Trophoblast cell (in vitro differentiated cells and primary cell): ENCODE results near the gene GLP2R.

Source experiments
- DNase-seq, 2 donors: peaks; one replicate each; pipeline ENCODE4 v3.0.0-alpha.2; 2016
- H2AFZ ChIP-seq: 2 replicates; pipeline ENCODE4 v1.6.1; 2013; ENCODE audit warnings: low read length, moderate library complexity, mild to moderate bottlenecking; ENCODE audit not compliant: insufficient read depth, poor library complexity
- H2AK5ac ChIP-seq: 2 replicates; pipeline ENCODE4 v1.6.1; 2013; ENCODE audit warnings: mild to moderate bottlenecking, low read length
- H2BK120ac ChIP-seq: 2 replicates; pipeline ENCODE4 v1.6.1; 2013; ENCODE audit warnings: low read length, mild to moderate bottlenecking, moderate library complexity; ENCODE audit not compliant: insufficient read depth, poor library complexity
- H2BK12ac ChIP-seq: 2 replicates; pipeline ENCODE4 v1.6.1; 2013; ENCODE audit warnings: mild to moderate bottlenecking, low read length, moderate library complexity
- H2BK5ac ChIP-seq: 2 replicates; pipeline ENCODE4 v1.6.1; 2013; ENCODE audit warnings: low read length, low read depth, moderate library complexity, mild to moderate bottlenecking; ENCODE audit not compliant: poor library complexity
- H3K14ac ChIP-seq: 2 replicates; pipeline ENCODE4 v1.6.1; 2013; ENCODE audit warnings: mild to moderate bottlenecking, low read length
- H3K18ac ChIP-seq: 2 replicates; pipeline ENCODE4 v1.6.1; 2013; ENCODE audit warnings: mild to moderate bottlenecking, low read length
- H3K23ac ChIP-seq: 2 replicates; pipeline ENCODE4 v1.6.1; 2013; ENCODE audit warnings: low read length
- H3K27ac ChIP-seq: 2 replicates; pipeline ENCODE4 v1.5.1; 2013; ENCODE audit warnings: low read depth, mild to moderate bottlenecking, inconsistent platforms, low read length, moderate library complexity
- H3K27me3 ChIP-seq: 2 replicates; pipeline ENCODE4 v1.6.1; 2013; ENCODE audit warnings: inconsistent platforms, mild to moderate bottlenecking, low read length, moderate library complexity; ENCODE audit not compliant: insufficient read depth
- H3K36me3 ChIP-seq, 2 experiments: 1 replicate in 1 of 2; 2 replicates in 1 of 2; pipeline ENCODE4 v1.6.1; 2013; ENCODE audit warnings: low read length in 2 of 2, mild to moderate bottlenecking in 2 of 2, moderate library complexity in 1 of 2; ENCODE audit not compliant: insufficient read depth in 2 of 2, control insufficient read depth in 1 of 2
- H3K4ac ChIP-seq: 2 replicates; pipeline ENCODE4 v1.6.1; 2013; ENCODE audit warnings: low read depth, mild to moderate bottlenecking, low read length, moderate library complexity
- H3K4me1 ChIP-seq, 2 experiments: 1 replicate in 1 of 2; 2 replicates in 1 of 2; pipeline ENCODE4 v1.6.1; 2013; ENCODE audit warnings: low read length in 2 of 2, mild to moderate bottlenecking in 2 of 2, moderate library complexity in 1 of 2; ENCODE audit not compliant: insufficient read depth in 2 of 2, control insufficient read depth in 1 of 2
- H3K4me2 ChIP-seq: 2 replicates; pipeline ENCODE4 v1.6.1; 2013; ENCODE audit warnings: inconsistent platforms, mild to moderate bottlenecking, low read length, moderate library complexity
- H3K4me3 ChIP-seq: 2 replicates; pipeline ENCODE4 v1.5.1; 2013; ENCODE audit warnings: mild to moderate bottlenecking, low read depth, low read length, inconsistent platforms
- H3K79me1 ChIP-seq: one replicate; pipeline ENCODE4 v1.6.1; 2013; ENCODE audit warnings: low read length
- H3K79me2 ChIP-seq: 2 replicates; pipeline ENCODE4 v1.6.1; 2013; ENCODE audit warnings: low read length, mild to moderate bottlenecking; ENCODE audit not compliant: control insufficient read depth, insufficient read depth, poor library complexity
- H3K9ac ChIP-seq: 2 replicates; pipeline ENCODE4 v1.6.1; 2013; ENCODE audit warnings: mild to moderate bottlenecking, low read length
- H3K9me3 ChIP-seq: 2 replicates; pipeline ENCODE4 v1.6.1; 2013; ENCODE audit warnings: low read depth, mild to moderate bottlenecking, control low read depth, inconsistent platforms, low read length; ENCODE audit not compliant: insufficient read depth
- H4K12ac ChIP-seq: 2 replicates; pipeline ENCODE4 v1.6.1; 2013; ENCODE audit warnings: low read depth, mild to moderate bottlenecking, low read length, moderate library complexity
- H4K8ac ChIP-seq: 2 replicates; pipeline ENCODE4 v1.6.1; 2013; ENCODE audit warnings: low read depth, mild to moderate bottlenecking, low read length, moderate library complexity
- H4K91ac ChIP-seq: one replicate; pipeline ENCODE4 v1.6.1; 2013; ENCODE audit warnings: low read depth, mild to moderate bottlenecking, low read length, moderate library complexity
- whole genome bisulfite sequencing: extraction: QIAGEN DNeasy Blood & Tissue Kit; methylation state at CpG from one replicate; pipeline ENCODE4 v1.1.7; 2013; ENCODE audit warnings: missing lambda C conversion rate; ENCODE audit not compliant: insufficient read length, insufficient coverage; ENCODE audit errors: extremely low coverage; 5-methylcytosine and 5-hydroxymethylcytosine counted together

GLP2R gene

GRCh38 chr17:9878356-9878755, 52.6 kb downstream of the GLP2R start:
- no peak overlapping the region for H3K4me2 ChIP-seq
- no peaks in the 10 kb centered on the region for H3K9me3 ChIP-seq
- H3K27ac ChIP-seq, result no peak overlapping the region
- H3K18ac ChIP-seq, result no peak overlapping the region
- no peak overlapping the region for H2AK5ac ChIP-seq
- H4K12ac ChIP-seq, result no peak overlapping the region
- no peaks in the 10 kb centered on the region for H3K79me1 ChIP-seq
- no peak overlapping the region for H3K14ac ChIP-seq
- no peak overlapping the region for H3K23ac ChIP-seq
- H4K8ac ChIP-seq, result no peak overlapping the region
- H2BK12ac ChIP-seq, result no peak overlapping the region
- H3K9ac ChIP-seq, result no peak overlapping the region
- no CpG with 5 or more reads among the region's 3 CpGs for WGBS
- no peaks in the 10 kb centered on the region for H3K4me1 ChIP-seq
- H4K91ac ChIP-seq, result no peak overlapping the region
- no peaks in the 10 kb centered on the region for H3K27me3 ChIP-seq
- H3K4ac ChIP-seq, result no peak overlapping the region
- H2BK120ac ChIP-seq, result no peak overlapping the region
- no peaks in the 10 kb centered on the region for H3K36me3 ChIP-seq
- H3K4me3 ChIP-seq, result no peak overlapping the region
- no peaks in the 10 kb centered on the region for H3K79me2 ChIP-seq
- no peak for DNase-seq
- H2AFZ ChIP-seq, result no peak overlapping the region
- no peak overlapping the region for H2BK5ac ChIP-seq

- Histone ChIP-seq H3K23ac (no peak overlapping the region), H3K27ac (no peak overlapping the region), H3K4me3 (no peak overlapping the region), H2AFZ (no peak overlapping the region), H3K9me3 (no peaks in the 10 kb centered on the region), H4K12ac (no peak overlapping the region), H3K27me3 (no peaks in the 10 kb centered on the region), H3K4me1 (no peaks in the 10 kb centered on the region), H3K4me2 (no peak overlapping the region), H3K18ac (no peak overlapping the region), H3K36me3 (no peaks in the 10 kb centered on the region), H4K91ac (no peak overlapping the region), H3K14ac (no peak overlapping the region), H2AK5ac (no peak overlapping the region), H2BK5ac (no peak overlapping the region), H3K79me2 (no peaks in the 10 kb centered on the region), H3K79me1 (no peaks in the 10 kb centered on the region), H2BK12ac (no peak overlapping the region), H2BK120ac (no peak overlapping the region), H3K9ac (no peak overlapping the region), H4K8ac (no peak overlapping the region), H3K4ac (no peak overlapping the region)
- DNase-seq, result peak in 1 of 2 donors; percentile 23
- no CpG with 5 or more reads among the region's 8 CpGs for WGBS
Observed at GRCh38 chr17:9878786-9879525, 53.2 kb downstream of the GLP2R start.

DNA sequence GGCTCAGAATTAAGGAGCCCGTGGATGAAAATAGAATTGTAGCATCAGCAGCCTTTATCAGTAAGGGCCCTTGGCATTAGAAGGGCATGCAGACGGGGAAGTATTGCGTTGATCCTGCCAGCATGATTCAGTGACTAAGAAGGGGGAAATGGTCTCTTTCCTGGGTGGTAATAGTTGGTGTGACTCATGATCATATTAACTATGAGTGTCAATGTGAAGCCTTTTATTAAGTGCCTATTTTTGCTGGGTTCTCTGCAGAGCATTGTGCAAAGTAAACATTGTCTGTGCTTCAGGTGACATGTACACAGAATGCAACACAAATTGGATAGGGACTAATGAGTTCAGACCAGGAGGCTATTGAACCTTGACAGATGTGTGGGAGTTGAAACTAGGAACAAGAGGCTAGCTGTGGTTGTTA, 54.9 kb downstream of the GLP2R start:
- no peak overlapping the region for H2BK120ac ChIP-seq
- H2BK5ac ChIP-seq, result no peak overlapping the region
- no peak overlapping the region for H3K4ac ChIP-seq
- no peaks in the 10 kb centered on the region for H3K27me3 ChIP-seq
- H3K36me3 ChIP-seq, result no peaks in the 10 kb centered on the region
- peak in 1 of 2 donors; percentile 31 for DNase-seq
- H3K4me1 ChIP-seq, result no peaks in the 10 kb centered on the region
- H3K23ac ChIP-seq, result no peak overlapping the region
- H3K79me2 ChIP-seq, result no peaks in the 10 kb centered on the region
- no peak overlapping the region for H3K9ac ChIP-seq
- H3K18ac ChIP-seq, result no peak overlapping the region
- no peak overlapping the region for H2BK12ac ChIP-seq
- no peak overlapping the region for H3K27ac ChIP-seq
- no peak overlapping the region for H2AK5ac ChIP-seq
- no peak overlapping the region for H3K14ac ChIP-seq
- WGBS, result no CpG with 5 or more reads among the region's 3 CpGs
- no peak overlapping the region for H4K8ac ChIP-seq
- no peak overlapping the region for H2AFZ ChIP-seq
- no peak overlapping the region for H4K12ac ChIP-seq
- no peak overlapping the region for H3K4me3 ChIP-seq
- no peaks in the 10 kb centered on the region for H3K79me1 ChIP-seq
- H3K4me2 ChIP-seq, result no peak overlapping the region
- no peaks in the 10 kb centered on the region for H3K9me3 ChIP-seq
- no peak overlapping the region for H4K91ac ChIP-seq

DNA sequence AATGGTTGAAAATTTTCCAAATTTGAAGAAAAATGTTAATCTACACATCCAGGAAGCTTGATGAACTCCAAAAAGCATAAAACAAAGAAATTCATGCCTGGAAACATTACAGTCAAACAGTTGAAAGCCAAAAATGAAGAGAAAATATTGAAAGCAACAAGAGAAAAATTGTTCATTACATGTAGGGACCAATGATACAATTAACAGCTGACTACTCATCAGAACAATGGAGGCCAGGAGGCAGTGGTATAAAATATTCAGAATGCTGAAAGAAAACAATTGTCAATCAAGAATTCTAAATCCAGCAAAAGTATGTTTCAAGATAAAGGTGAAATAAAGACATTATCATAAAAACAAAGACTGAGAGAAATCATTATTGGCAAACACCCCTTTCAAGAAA, 57.7 kb downstream of the GLP2R start:
- Histone ChIP-seq H2BK5ac (no peak overlapping the region), H3K36me3 (no peaks in the 10 kb centered on the region), H3K27me3 (no peaks in the 10 kb centered on the region), H3K23ac (no peak overlapping the region), H3K14ac (no peak overlapping the region), H3K9me3 (no peaks in the 10 kb centered on the region), H3K27ac (no peak overlapping the region), H2BK12ac (no peak overlapping the region), H3K9ac (no peak overlapping the region), H3K4me2 (no peak overlapping the region), H2AK5ac (no peak overlapping the region), H3K4ac (no peak overlapping the region), H2BK120ac (no peak overlapping the region), H3K4me3 (no peak overlapping the region), H3K18ac (no peak overlapping the region), H4K91ac (no peak overlapping the region), H4K12ac (no peak overlapping the region), H3K79me1 (no peaks in the 10 kb centered on the region), H3K4me1 (no peaks in the 10 kb centered on the region), H2AFZ (no peak overlapping the region), H3K79me2 (no peaks in the 10 kb centered on the region), H4K8ac (no peak overlapping the region)
- no peak for DNase-seq
